Body of pancreas (tissue), 4 donors: ENCODE data around the gene FKBP1A. TPM values are rescaled to one million over a fixed set of nuclear protein-coding genes. Genes with fewer than 3 reads are reported as not detected.
A peak's percentile ranks its signal among the peaks of the same experiment; 100 is the strongest.

ENCODE experiments used
- ATAC-seq: fragments of 150-250 bp; one replicate; pipeline ENCODE4 v1.9.1; 2016
- DNase-seq, 4 donors: peaks; one replicate each; pipeline ENCODE4 v3.0.0-alpha.2; 2019
- H3K27ac ChIP-seq, 4 donors: fragments of 200-600 bp; sonication (generic); 1 replicate in 3 of 4; 2 replicates in 1 of 4; pipeline versions ENCODE4 v1.5.1 to v1.6.1; 2016 to 2019; ENCODE audit warnings: mild to moderate bottlenecking in 1 of 4, mixed read lengths in 1 of 4, moderate library complexity in 1 of 4
- H3K27me3 ChIP-seq, 2 donors: fragments of 200-600 bp; sonication (generic); one replicate each; pipeline ENCODE4 v1.6.0; 2016; ENCODE audit warnings: mild to moderate bottlenecking in 1 of 2
- H3K36me3 ChIP-seq, 2 donors: fragments of 200-600 bp; sonication (generic); replicated peaks in 1 of 2; 2 replicates each; pipeline ENCODE4 v1.5.1; 2016; ENCODE audit warnings: low read depth in 2 of 2; ENCODE audit not compliant: insufficient read depth in 1 of 2
- H3K4me1 ChIP-seq: fragments of 200-600 bp; sonication (generic); one replicate; pipeline ENCODE4 v1.6.0; 2016
- H3K4me3 ChIP-seq, 2 donors: fragments of 200-600 bp; sonication (generic); 1 replicate in 1 of 2; 2 replicates in 1 of 2; pipeline ENCODE4 v1.5.1; 2016 to 2019
- H3K9me3 ChIP-seq, 3 donors: fragments of 200-600 bp; sonication (generic); 1 replicate in 2 of 3; 2 replicates in 1 of 3; pipeline ENCODE4 v1.5.1; 2016
- POLR2A ChIP-seq, 3 donors: fragments of 450-650 bp; IDR thresholded peaks; one replicate each; pipeline ENCODE4 v1.6.1; 2016; ENCODE audit warnings: antibody characterized with exemption in 3 of 3, mild to moderate bottlenecking in 2 of 3
- WGBS, 2 donors: methylation state at CpG; one replicate each; pipeline ENCODE4 v1.1.5; 2017; 5-methylcytosine and 5-hydroxymethylcytosine counted together
- intact Hi-C: fragments of 100-400 bp; cut with DNase I; formaldehyde crosslinking; loops from one replicate; pipeline ENCODE4 v1.15.1; 2023
- total RNA-seq, 2 donors: library from RNA; depleted of rRNA; stranded (reverse); fragments of >200 nt; gene quantifications; one replicate each; pipeline ENCODE4 v1.1.0, GENCODE V29; 2016
- TF ChIP-seq, protein P1 (sequence below), 7 experiments: fragments of 450-650 bp in 4 of 7; fragments of 200-600 bp in 3 of 7; sonication (generic) in 3 of 7; IDR thresholded peaks; one replicate each; pipeline ENCODE4 v1.5.1; 2016 to 2019; ENCODE audit warnings: antibody characterized with exemption in 7 of 7

FKBP1A gene
- total RNA-seq, 2 donors from 2014 or later = 47.5 to 57.7 TPM

DNA sequence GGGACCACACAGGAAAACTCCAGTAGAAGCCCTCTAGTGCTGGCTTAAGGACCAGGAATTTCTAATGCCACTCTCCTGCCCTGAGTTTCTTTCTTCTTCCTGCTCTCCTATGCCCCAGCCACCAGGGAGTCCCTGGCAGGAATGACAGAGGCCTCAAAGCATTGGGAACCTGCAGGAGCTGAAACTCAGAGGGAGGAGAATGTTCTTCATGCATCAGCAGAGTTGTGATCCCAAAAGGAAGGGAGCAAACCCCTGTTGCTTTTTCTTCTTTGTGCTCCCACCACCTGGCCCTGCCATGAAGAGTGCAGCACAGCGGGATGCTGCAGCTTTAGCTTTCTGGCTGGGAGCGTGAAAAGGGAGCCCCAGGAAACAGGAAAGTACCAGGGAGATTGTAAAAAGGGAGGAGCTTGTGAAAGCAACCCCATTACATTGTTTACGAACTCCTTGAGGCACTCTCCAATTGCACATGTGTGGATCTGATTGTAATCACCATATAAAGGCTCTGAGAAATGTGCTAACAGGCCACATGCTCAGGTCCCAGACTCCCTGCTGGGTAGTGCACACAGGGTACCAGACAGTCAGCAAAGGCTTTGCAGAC lies 34.7 kb upstream of the FKBP1A start:
- no peak overlapping the region for H3K27ac ChIP-seq
- 69 to 73% methylated on average over 3 of the region's 3 CpGs for whole genome bisulfite sequencing, 2 donors

DNA sequence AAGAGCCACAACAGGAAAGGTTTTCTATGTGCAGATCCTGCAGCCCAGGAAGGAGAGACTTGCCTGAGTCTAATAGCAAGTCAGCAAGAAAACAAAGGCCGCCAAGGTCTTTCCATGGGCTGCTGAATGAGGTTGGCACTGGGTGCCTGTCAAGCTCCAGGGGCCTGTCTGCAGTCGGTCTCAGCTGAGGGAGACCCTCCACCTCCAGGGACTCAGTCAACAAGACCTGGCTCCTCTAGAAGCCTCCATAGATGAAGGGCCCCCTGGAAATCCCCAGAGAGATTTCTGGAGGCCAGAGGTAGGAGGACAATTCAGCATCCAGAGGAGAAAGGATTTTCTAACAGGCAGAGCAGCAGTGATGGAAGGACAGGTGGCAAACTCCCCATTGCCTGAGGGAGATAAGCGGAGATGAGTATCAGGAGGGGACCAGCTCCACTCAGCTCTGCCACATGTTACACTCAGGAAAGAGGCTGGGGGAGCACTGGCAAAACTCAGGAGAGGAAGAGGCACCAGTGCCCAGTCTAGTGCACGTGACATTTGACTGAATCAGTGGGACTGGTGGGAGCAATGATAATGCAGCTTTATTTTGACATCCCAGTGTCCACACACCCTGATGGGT lies 33.5 kb upstream of the FKBP1A start:
- ATAC-seq (no peak), DNase-seq (no peak)
- H3K27me3 ChIP-seq = no peaks in the 10 kb centered on the region
- H3K36me3 ChIP-seq = no peaks in the 10 kb centered on the region
- intact Hi-C loops = no loop called here
- TF ChIP-seq POLR2A (IDR thresholded peaks at IDR 0.05) = no peak
- TF ChIP-seq, protein P1, sequence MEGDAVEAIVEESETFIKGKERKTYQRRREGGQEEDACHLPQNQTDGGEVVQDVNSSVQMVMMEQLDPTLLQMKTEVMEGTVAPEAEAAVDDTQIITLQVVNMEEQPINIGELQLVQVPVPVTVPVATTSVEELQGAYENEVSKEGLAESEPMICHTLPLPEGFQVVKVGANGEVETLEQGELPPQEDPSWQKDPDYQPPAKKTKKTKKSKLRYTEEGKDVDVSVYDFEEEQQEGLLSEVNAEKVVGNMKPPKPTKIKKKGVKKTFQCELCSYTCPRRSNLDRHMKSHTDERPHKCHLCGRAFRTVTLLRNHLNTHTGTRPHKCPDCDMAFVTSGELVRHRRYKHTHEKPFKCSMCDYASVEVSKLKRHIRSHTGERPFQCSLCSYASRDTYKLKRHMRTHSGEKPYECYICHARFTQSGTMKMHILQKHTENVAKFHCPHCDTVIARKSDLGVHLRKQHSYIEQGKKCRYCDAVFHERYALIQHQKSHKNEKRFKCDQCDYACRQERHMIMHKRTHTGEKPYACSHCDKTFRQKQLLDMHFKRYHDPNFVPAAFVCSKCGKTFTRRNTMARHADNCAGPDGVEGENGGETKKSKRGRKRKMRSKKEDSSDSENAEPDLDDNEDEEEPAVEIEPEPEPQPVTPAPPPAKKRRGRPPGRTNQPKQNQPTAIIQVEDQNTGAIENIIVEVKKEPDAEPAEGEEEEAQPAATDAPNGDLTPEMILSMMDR (IDR thresholded peaks at IDR 0.05) = no peak
- H3K27ac ChIP-seq = no peak overlapping the region
- H3K9me3 ChIP-seq = peaks cover 0 to under 1% (median 0%) of the 10 kb centered on the region in 3 donors
- no peak overlapping the region for H3K4me3 ChIP-seq
- WGBS, 2 donors = 42 to 58% methylated on average over 4 of the region's 4 CpGs
- H3K4me1 ChIP-seq = peaks cover 4% of the 10 kb centered on the region

More for the DNA sequence above, 34.7 kb upstream of the FKBP1A start:
- DNase-seq (no peak), ATAC-seq (no peak)
- TF ChIP-seq POLR2A (IDR thresholded peaks at IDR 0.05) = no peak
- Histone ChIP-seq H3K4me3 (no peak overlapping the region), H3K36me3 (no peaks in the 10 kb centered on the region), H3K9me3 (no peaks in the 10 kb centered on the region), H3K27me3 (no peaks in the 10 kb centered on the region), H3K4me1 (peaks cover 4% of the 10 kb centered on the region)
- intact Hi-C loops = no loop called here

- ATAC-seq (no peak), DNase-seq (no peak)
- 35 to 47% methylated on average over 1 of the region's 1 CpG for WGBS, 2 donors
- H3K4me3 ChIP-seq = no peak overlapping the region
- H3K9me3 ChIP-seq = peaks cover 0 to 9% (median 0%) of the 10 kb centered on the region in 3 donors
- no peak overlapping the region for H3K27ac ChIP-seq
- TF ChIP-seq POLR2A (IDR thresholded peaks at IDR 0.05) = no peak
- TF ChIP-seq, protein P1 (IDR thresholded peaks at IDR 0.05) = no peak
- H3K4me1 ChIP-seq = peaks cover 4% of the 10 kb centered on the region
- no peaks in the 10 kb centered on the region for H3K36me3 ChIP-seq
- intact Hi-C loops = no loop called here
- no peaks in the 10 kb centered on the region for H3K27me3 ChIP-seq
Observed at GRCh38 chr20:1424336-1424735, 31.5 kb upstream of the FKBP1A start.

DNA sequence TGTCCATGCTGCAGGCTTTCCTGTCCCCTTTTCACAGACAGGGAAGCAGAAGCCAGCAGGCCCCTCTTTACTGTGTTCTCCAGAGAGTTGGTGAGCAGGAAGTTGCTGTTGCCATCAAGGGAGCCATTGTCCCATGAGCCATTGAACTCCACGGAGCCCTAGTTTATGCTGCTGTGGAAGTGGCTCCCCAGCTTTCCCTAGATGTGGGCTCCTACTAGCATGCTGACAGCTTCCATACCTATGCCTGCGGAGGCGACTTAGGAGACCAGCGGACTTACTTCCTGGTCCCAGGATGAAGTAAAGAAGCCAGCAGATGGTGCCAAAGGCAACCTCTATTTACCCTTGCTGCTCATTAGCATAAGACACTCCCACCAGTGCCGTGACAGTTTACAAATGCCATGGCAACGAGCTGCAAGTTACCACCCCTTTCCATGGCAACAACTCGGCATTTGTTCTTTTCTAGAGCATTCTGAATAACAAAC lies 30.8 kb upstream of the FKBP1A start:
- Histone ChIP-seq H3K4me1 (peaks cover 4% of the 10 kb centered on the region), H3K36me3 (no peaks in the 10 kb centered on the region), H3K27ac (no peak overlapping the region), H3K4me3 (no peak overlapping the region), H3K9me3 (peaks cover 0 to 9% (median 0%) of the 10 kb centered on the region in 3 donors), H3K27me3 (no peaks in the 10 kb centered on the region)
- no peak for TF ChIP-seq POLR2A (IDR thresholded peaks at IDR 0.05)
- TF ChIP-seq, protein P1 (IDR thresholded peaks at IDR 0.05) = peak in 1 of 7 experiments; percentile 8
- WGBS, 2 donors = 23 to 27% methylated on average over 4 to 7 of the region's 7 CpGs
- intact Hi-C loops = no loop called here
- peak; percentile 46 to 85 (median 64) for DNase-seq
- peak; percentile 80 for ATAC-seq

DNA sequence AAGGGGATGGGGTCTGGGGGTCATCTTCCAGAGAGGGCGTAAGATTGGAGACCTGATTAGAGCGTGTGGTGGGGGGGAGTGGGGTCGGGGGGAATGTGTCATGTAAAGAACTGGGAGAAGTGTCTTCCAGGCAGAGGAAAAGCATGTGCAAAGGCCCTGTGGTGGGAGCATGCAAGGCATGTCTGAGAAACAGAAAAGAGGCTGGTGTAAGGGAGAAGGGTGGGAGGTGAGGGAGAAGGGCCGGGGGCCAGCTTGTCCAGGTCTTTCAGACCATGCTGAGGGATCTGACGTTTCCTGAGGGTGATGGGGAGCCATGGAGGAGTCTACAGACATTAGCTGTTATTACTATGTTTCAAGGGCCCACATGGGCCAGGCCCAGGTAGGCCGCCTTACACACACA lies 30.4 kb upstream of the FKBP1A start:
- WGBS, 2 donors = 87 to 89% methylated on average over 6 of the region's 6 CpGs
- no peaks in the 10 kb centered on the region for H3K27me3 ChIP-seq
- no peak for TF ChIP-seq POLR2A (IDR thresholded peaks at IDR 0.05)
- TF ChIP-seq, protein P1 (IDR thresholded peaks at IDR 0.05) = no peak
- no peaks in the 10 kb centered on the region for H3K36me3 ChIP-seq
- no peak for DNase-seq
- H3K4me3 ChIP-seq = no peak overlapping the region
- H3K4me1 ChIP-seq = peaks cover 4% of the 10 kb centered on the region
- H3K27ac ChIP-seq = no peak overlapping the region
- intact Hi-C loops = no loop called here
- ATAC-seq = no peak
- peaks cover 0 to 9% (median 0%) of the 10 kb centered on the region in 3 donors for H3K9me3 ChIP-seq
